ENCODE data around the gene TPM1.

GRCh38 chr15:63109920-63110319 is 67.4 kb downstream of the TPM1 start:
- TF ChIP-seq POLR2AphosphoS5 (IDR thresholded peaks at IDR 0.05) (no peak), POLR2A (IDR thresholded peaks at IDR 0.05) (no peak), CTCF (IDR thresholded peaks at IDR 0.05) (no peak)

All from prostate gland (tissue), 2 donors.